IPS-NIHi7 (cell line): ENCODE results near the gene DAGLA.

Experiments used
- DNase-seq: peaks from one replicate; pipeline ENCODE4 v3.0.0; 2012; ENCODE audit warnings: mixed read lengths; ENCODE audit errors: extremely low spot score

The DAGLA gene

GRCh38 chr11:61763930-61764605 is 83.9 kb downstream of the DAGLA start:
- DNase-seq: no peak

- DNase-seq: peak; percentile 73
These were observed 84.5 kb downstream of the DAGLA start for GRCh38 chr11:61764606-61765260.

GRCh38 chr11:61765550-61766253 is 85.5 kb downstream of the DAGLA start:
- no peak for DNase-seq

- DNase-seq: no peak
These were observed 86.2 kb downstream of the DAGLA start for GRCh38 chr11:61766353-61766841.

GRCh38 chr11:61768376-61769076 is 88.3 kb downstream of the DAGLA start:
- no peak for DNase-seq

GRCh38 chr11:61769169-61769920 is 89.2 kb downstream of the DAGLA start:
- no peak for DNase-seq

- no peak for DNase-seq
These were observed 89.9 kb downstream of the DAGLA start for GRCh38 chr11:61769946-61770683.

- DNase-seq: no peak
These were observed 91.2 kb downstream of the DAGLA start for GRCh38 chr11:61771195-61771894.

GRCh38 chr11:61771985-61772455 is 91.8 kb downstream of the DAGLA start:
- DNase-seq: peak; percentile 80

- DNase-seq: no peak
These were observed 93.2 kb downstream of the DAGLA start for GRCh38 chr11:61773356-61773755.

- no peak for DNase-seq
These were observed 93.6 kb downstream of the DAGLA start for GRCh38 chr11:61773809-61774208.

GRCh38 chr11:61774411-61774810 is 94.2 kb downstream of the DAGLA start:
- no peak for DNase-seq

- no peak for DNase-seq
These were observed 94.9 kb downstream of the DAGLA start for GRCh38 chr11:61775106-61775505.

GRCh38 chr11:61775606-61776554 is 95.7 kb downstream of the DAGLA start:
- DNase-seq: no peak

- peak; percentile 91 for DNase-seq
These were observed 96.4 kb downstream of the DAGLA start for GRCh38 chr11:61776561-61777075.

GRCh38 chr11:61777234-61778090 is 97.3 kb downstream of the DAGLA start:
- peak; percentile 85 for DNase-seq

- no peak for DNase-seq
These were observed 98.2 kb downstream of the DAGLA start for GRCh38 chr11:61778357-61778886.
